D721Med (cell line): ENCODE results near the gene MSI2.

Source experiments
- DNase-seq: peaks from one replicate; pipeline ENCODE4 v3.0.0; 2011; ENCODE audit warnings: low spot score; ENCODE audit not compliant: insufficient read length
- FAIRE-seq: peaks from 2 replicates; lab custom pipeline; 2011; peaks lifted over from hg19 to GRCh38; lab: Jason Lieb, UNC
- CTCF ChIP-seq: IDR thresholded peaks from 2 replicates; pipeline ENCODE4 v1.5.1; 2012; ENCODE audit warnings: mild to moderate bottlenecking, control low read depth; ENCODE audit not compliant: insufficient read depth; ENCODE audit errors: missing control alignments

Gene MSI2

GRCh38 chr17:57418463-57419246 is 162.3 kb downstream of the MSI2 start:
- DNase-seq (no peak), FAIRE-seq (no peak)
- TF ChIP-seq CTCF = no peak

GRCh38 chr17:57419940-57420550 is 163.7 kb downstream of the MSI2 start:
- FAIRE-seq (no peak), DNase-seq (no peak)
- no peak for TF ChIP-seq CTCF

GRCh38 chr17:57420734-57421717 is 164.7 kb downstream of the MSI2 start:
- no peak for FAIRE-seq

GRCh38 chr17:57422574-57423164 is 166.3 kb downstream of the MSI2 start:
- no peak for DNase-seq
- FAIRE-seq = no peak
- no peak for TF ChIP-seq CTCF

More at GRCh38 chr17:57420734-57421717, 164.7 kb downstream of the MSI2 start:
- no peak for TF ChIP-seq CTCF
- DNase-seq = no peak

- no peak for DNase-seq
- TF ChIP-seq CTCF = no peak
- no peak for FAIRE-seq
These were observed 167.2 kb downstream of the MSI2 start for GRCh38 chr17:57423541-57423940.

GRCh38 chr17:57424273-57424672 is 167.9 kb downstream of the MSI2 start:
- DNase-seq = no peak
- FAIRE-seq = no peak

More at GRCh38 chr17:57424273-57424672, 167.9 kb downstream of the MSI2 start:
- TF ChIP-seq CTCF = no peak
